ENCODE data around the gene TMEM86B.
"Not testable (repeated sequence)": the region's sequence is repeated elsewhere in the genome, so short reads cannot be mapped to it uniquely, and the experiment has no call there.

TMEM86B gene

GRCh38 chr19:55240713-55241020 is 12.1 kb upstream of the TMEM86B start:
- no peak for DNase-seq

- no peak for DNase-seq
These were observed 10.4 kb upstream of the TMEM86B start for GRCh38 chr19:55239004-55239403.

GRCh38 chr19:55238030-55238429 is 9.5 kb upstream of the TMEM86B start:
- DNase-seq, result no peak

- no peak for DNase-seq
These were observed 4.4 kb upstream of the TMEM86B start for GRCh38 chr19:55232986-55233385.

- DNase-seq, result no peak
These were observed 3.7 kb upstream of the TMEM86B start for GRCh38 chr19:55232286-55232602.

- no peak for DNase-seq
These were observed 3.1 kb upstream of the TMEM86B start for GRCh38 chr19:55231391-55232285.

GRCh38 chr19:55230780-55231179 is 2.2 kb upstream of the TMEM86B start:
- DNase-seq, result no peak

- no peak for DNase-seq
These were observed 1.8 kb upstream of the TMEM86B start for GRCh38 chr19:55230329-55230728.

GRCh38 chr19:55229789-55230182 is 1.2 kb upstream of the TMEM86B start:
- DNase-seq, result no peak

- no peak for DNase-seq
These were observed 704 bp upstream of the TMEM86B start for GRCh38 chr19:55229145-55229788.

GRCh38 chr19:55228015-55228391 is 560 bp downstream of the TMEM86B start:
- DNase-seq, result no peak

- DNase-seq, result no peak
These were observed 1.1 kb downstream of the TMEM86B start for GRCh38 chr19:55227241-55228014.

- no peak for DNase-seq
These were observed 1.8 kb downstream of the TMEM86B start for GRCh38 chr19:55226788-55227187.

- DNase-seq, result no peak
These were observed 2.3 kb downstream of the TMEM86B start for GRCh38 chr19:55226273-55226672.

GRCh38 chr19:55225415-55225958 is 3.1 kb downstream of the TMEM86B start:
- DNase-seq, result no peak

GRCh38 chr19:55224679-55225414 is 3.7 kb downstream of the TMEM86B start:
- not testable (repeated sequence) for DNase-seq

GRCh38 chr19:55224038-55224665 is 4.4 kb downstream of the TMEM86B start:
- DNase-seq, result no peak

- no peak for DNase-seq
These were observed 5.1 kb downstream of the TMEM86B start for GRCh38 chr19:55223291-55224037.

GRCh38 chr19:55220525-55220924 is 8.0 kb downstream of the TMEM86B start:
- DNase-seq, result no peak

GRCh38 chr19:55216461-55217198 is 11.9 kb downstream of the TMEM86B start:
- DNase-seq, result peak; percentile 77

GRCh38 chr19:55213547-55213946 is 15.0 kb downstream of the TMEM86B start:
- no peak for DNase-seq

All from SIG-M5 (cell line).